ENCODE data around the gene SUFU.

GRCh38 chr10:102467318-102467717 lies 36.5 kb upstream of the SUFU start:
- TF ChIP-seq CTCF (IDR thresholded peaks at IDR 0.05) (no peak), POLR2A (IDR thresholded peaks at IDR 0.05) (no peak)
